Hematopoietic multipotent progenitor cell treated with erythropoietin and hydrocortisone succinate and interleukin-3 and kit ligand, for 17 days (in vitro differentiated cells): Measurements from ENCODE around the gene SRC.
"Not testable (repeated sequence)": the region's sequence is repeated elsewhere in the genome, so short reads cannot be mapped to it uniquely, and the experiment has no call there.

Experiments used
- DNase-seq: peaks from one replicate; pipeline ENCODE4 v3.0.0-alpha.2; 2015; ENCODE audit warnings: low spot score

SRC gene

GRCh38 chr20:37336369-37337207 lies 9.4 kb upstream of the SRC start:
- DNase-seq, result no peak

- no peak for DNase-seq
These were observed 8.5 kb upstream of the SRC start for GRCh38 chr20:37337208-37337991.

- DNase-seq, result not testable (repeated sequence)
These were observed 7.6 kb upstream of the SRC start for GRCh38 chr20:37338380-37338779.

GRCh38 chr20:37339208-37339607 lies 6.7 kb upstream of the SRC start:
- DNase-seq, result no peak

- DNase-seq, result not testable (repeated sequence)
These were observed 6.2 kb upstream of the SRC start for GRCh38 chr20:37339764-37340109.

- no peak for DNase-seq
These were observed 4.9 kb upstream of the SRC start for GRCh38 chr20:37340998-37341397.

GRCh38 chr20:37341632-37342031 lies 4.3 kb upstream of the SRC start:
- no peak for DNase-seq

- DNase-seq, result no peak
These were observed 3.4 kb upstream of the SRC start for GRCh38 chr20:37342231-37343177.

- DNase-seq, result no peak
These were observed 2.5 kb upstream of the SRC start for GRCh38 chr20:37343212-37343993.

GRCh38 chr20:37343994-37344355 lies 2.0 kb upstream of the SRC start:
- DNase-seq, result no peak

GRCh38 chr20:37344506-37345338 lies 1.2 kb upstream of the SRC start:
- no peak for DNase-seq

- DNase-seq, result no peak
These were observed 245 bp downstream of the SRC start for GRCh38 chr20:37346236-37346534.

GRCh38 chr20:37346535-37347346 lies 801 bp downstream of the SRC start:
- no peak for DNase-seq

GRCh38 chr20:37347347-37347823 lies 1.4 kb downstream of the SRC start:
- no peak for DNase-seq

- no peak for DNase-seq
These were observed 2.2 kb downstream of the SRC start for GRCh38 chr20:37347891-37348791.

- no peak for DNase-seq
These were observed 3.0 kb downstream of the SRC start for GRCh38 chr20:37348792-37349516.

GRCh38 chr20:37349517-37350491 lies 3.9 kb downstream of the SRC start:
- DNase-seq, result no peak
